SK-N-SH (cell line): ENCODE data around the gene DGKI.

Experiments
- CTCF ChIP-seq: fragments of 200-600 bp; sonication (generic); IDR thresholded peaks from 2 replicates; pipeline ENCODE4 v1.6.1; 2017; ENCODE audit warnings: antibody characterized with exemption, mild to moderate bottlenecking, moderate library complexity
- POLR2AphosphoS5 ChIP-seq: IDR thresholded peaks from 2 replicates; pipeline ENCODE4 v1.6.1; 2012; ENCODE audit warnings: low read depth, low read length
- TAF1 ChIP-seq: IDR thresholded peaks from 2 replicates; pipeline ENCODE4 v1.6.1; 2012; ENCODE audit warnings: low read depth, mild to moderate bottlenecking, low read length, moderate library complexity, borderline replicate concordance

GRCh38 chr7:137825489-137825888, 21.3 kb downstream of the DGKI start:
- TF ChIP-seq CTCF (no peak), POLR2AphosphoS5 (no peak), TAF1 (no peak)
